Forelimb muscle (tissue), 1 donor: Measurements from ENCODE around the gene C2CD2. TPM values are rescaled to one million over a fixed set of nuclear protein-coding genes. Genes with fewer than 3 reads are reported as not detected.

Experiments
- DNase-seq: peaks from one replicate; pipeline ENCODE4 v3.0.0-alpha.2; 2013; ENCODE audit warnings: low read depth
- polyA plus RNA-seq: library from polyadenylated mRNA; unstranded; fragments of 120-200 nt; gene quantifications from one replicate; pipeline ENCODE4 v1.2.1, GENCODE V29; 2013; ENCODE audit not compliant: insufficient read length

C2CD2 gene
- polyA plus RNA-seq, 1 donor: 9.6 TPM

- DNase-seq: no peak
These were observed 86.5 kb downstream of the C2CD2 start for GRCh38 chr21:41867313-41867712.

DNA sequence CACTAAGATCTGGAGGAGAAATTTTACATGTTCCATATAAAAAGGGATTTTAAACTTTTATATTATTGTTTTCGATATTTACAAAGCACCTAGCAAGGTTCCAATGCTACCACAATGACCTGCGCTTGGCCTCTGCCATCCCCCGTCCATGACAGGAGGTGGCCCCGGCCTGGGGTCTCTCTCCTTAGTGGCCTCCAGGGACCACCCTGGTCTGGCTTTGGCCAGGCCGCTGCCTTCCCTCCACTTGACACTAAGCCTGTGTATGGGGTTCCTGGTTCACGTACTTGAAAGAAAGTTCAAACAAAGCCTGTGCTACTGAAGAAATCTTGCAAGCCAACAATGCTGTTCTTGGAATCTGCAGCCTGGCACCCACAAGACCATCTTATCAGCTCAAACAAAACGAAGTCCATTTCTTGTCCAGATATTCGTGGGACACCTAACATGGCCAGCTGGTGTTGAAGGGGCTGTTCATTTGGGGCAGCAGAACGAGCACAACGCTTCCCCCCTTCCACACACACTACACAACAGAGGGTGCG lies 87.5 kb downstream of the C2CD2 start:
- DNase-seq: no peak

- DNase-seq: no peak
These were observed 88.6 kb downstream of the C2CD2 start for GRCh38 chr21:41865002-41865777.

DNA sequence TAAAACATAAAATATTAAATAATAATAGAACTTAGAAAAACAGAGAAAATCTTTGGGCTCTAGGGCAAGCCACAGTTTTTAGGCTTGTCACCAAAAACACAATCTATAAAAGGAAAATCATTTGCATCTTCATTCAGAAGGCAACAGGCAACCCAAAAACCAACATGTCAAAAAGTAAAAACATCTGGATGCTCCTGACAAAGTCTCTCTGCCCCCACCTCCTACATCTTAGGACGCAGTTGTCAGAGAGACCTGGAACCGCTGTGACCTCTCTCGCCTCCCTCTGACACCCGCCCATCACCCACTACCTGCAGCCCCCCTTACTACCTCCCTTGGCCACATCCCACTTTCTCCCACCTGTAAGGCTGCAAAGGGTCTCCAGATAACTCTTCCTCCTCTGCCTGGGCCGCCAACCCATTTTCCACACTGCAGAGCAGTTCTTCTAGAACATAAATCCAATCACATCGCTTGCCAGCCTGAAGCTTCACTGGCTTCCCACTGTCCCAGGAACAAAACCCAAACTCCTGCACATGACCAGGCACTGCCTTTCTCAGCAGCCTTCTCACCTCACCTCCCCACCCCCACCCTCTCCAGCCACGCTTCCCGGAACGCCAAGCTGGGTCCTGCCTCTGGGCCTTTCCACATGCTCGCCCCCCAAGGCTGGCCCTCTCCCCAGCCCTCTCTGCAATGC lies 89.4 kb downstream of the C2CD2 start:
- DNase-seq: no peak

- no peak for DNase-seq
These were observed 90.4 kb downstream of the C2CD2 start for GRCh38 chr21:41863439-41863740.

DNA sequence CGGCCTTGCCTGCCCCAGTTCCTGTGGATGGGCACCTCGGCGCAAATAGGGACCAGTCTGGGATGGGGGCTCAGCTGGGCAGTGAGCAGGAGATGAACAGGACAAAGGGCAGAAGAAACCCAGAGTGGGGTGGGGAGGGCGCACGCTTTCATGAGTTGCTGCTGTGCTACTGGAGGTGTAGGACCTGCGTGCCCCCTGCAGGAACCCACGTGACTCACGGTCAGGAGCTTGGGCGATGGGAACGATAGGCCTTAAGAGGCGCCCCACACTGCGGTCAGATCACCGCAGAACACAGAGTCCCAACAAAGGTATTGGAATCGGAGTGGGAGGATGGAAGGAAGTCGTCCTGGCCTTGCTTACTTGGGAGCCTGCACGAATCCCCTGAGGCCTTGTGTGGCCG lies 91.8 kb downstream of the C2CD2 start:
- no peak for DNase-seq

DNA sequence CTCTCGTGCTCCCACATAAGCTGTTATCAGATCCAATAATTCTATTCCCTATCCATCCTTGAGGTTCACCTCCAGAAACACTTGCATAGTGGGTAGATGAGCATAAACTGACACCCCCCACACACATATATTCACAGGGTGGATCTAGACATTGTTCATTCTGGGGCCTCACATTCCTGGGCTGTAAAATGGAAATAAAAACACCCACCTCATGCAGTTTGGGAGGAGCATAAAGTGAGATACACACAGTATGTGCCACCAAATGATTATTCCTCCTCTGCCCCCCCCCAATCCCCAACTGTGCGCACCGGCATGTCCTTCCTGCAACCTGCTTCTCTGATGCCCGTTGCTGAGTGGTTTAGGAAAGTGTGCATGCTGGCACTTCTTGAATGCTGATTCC lies 92.6 kb downstream of the C2CD2 start:
- DNase-seq: no peak

DNA sequence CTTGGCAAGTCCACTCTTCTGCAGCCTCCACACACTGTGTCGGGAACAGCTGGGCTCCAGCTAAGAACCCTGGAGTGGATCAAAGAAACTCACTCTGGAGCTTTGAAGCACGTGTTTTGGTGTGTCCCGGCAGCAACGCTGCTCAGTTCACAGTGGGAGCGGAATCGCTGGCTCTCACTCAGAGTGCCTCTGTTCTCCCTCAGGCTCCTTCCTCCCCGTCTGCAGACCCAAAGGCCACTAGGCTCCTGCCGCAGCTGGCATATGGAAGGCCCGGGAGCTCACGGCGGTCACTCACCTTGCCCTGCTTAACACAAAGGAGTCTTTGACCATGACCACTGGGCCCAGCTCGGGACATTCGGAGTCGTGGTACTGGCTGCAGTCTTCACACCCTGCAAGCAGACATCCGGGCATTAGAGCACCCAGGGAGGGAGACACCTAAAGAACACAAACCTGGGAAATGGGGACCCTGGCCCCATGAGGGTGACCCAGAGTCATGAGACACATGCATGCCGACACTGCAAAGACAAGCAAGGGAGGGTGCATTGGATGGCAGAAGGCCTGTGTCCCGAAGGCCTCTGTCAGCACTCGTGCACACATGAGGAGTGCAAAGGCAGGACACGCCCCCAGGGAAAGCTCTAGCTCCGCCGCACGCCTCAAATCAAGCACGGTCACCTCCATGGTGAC lies 94.4 kb downstream of the C2CD2 start:
- no peak for DNase-seq

GRCh38 chr21:41858466-41859296 lies 95.1 kb downstream of the C2CD2 start:
- DNase-seq: no peak

GRCh38 chr21:41857771-41858300 lies 96.0 kb downstream of the C2CD2 start:
- DNase-seq: no peak

GRCh38 chr21:41856572-41856971 lies 97.2 kb downstream of the C2CD2 start:
- DNase-seq: no peak

DNA sequence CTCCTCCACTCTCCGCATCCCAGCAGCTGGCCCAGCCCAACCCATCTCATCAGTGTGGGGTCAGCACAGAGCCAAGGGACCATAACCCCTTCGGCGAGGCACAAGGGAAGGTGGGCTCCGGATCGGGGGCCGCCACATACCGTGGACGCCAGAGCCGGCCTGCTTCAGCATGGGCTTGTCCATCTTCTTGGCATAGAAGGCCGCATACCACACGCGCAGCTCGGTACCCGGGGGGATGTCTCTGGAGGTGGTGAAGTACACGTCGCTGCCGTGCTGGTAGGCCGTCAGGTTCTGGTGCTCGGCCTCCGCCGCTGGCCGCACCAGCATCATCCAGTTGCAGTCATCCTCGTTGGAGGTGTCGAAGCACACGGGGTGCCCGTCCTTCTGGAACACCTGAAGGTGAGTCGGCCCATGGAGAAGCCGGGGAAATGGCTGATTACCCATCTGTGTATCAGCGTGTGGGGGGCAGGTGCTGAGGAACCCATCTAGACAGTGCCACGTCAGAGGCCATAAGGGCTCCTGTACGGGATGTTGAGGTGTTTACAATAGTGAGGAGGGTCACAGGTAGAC lies 99.3 kb downstream of the C2CD2 start:
- no peak for DNase-seq

DNA sequence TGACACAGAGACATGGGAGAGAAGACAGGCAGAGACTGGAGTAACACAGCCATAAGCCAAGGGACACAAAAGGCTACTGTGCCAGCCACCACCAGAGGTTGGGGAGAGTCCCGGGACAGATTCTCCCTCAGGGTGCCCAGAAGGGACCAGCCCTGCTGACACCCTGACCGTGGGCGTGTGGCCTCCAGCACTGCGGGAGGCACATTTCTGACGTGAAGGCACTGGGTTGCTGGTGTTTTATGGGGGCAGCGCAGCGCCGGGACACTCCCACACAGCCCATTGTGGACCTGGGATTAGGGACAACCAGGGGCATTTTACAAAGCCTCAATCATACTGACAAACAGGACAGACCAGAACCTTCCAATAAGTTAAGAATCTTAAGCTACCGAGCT lies 100.9 kb downstream of the C2CD2 start:
- DNase-seq: no peak

DNA sequence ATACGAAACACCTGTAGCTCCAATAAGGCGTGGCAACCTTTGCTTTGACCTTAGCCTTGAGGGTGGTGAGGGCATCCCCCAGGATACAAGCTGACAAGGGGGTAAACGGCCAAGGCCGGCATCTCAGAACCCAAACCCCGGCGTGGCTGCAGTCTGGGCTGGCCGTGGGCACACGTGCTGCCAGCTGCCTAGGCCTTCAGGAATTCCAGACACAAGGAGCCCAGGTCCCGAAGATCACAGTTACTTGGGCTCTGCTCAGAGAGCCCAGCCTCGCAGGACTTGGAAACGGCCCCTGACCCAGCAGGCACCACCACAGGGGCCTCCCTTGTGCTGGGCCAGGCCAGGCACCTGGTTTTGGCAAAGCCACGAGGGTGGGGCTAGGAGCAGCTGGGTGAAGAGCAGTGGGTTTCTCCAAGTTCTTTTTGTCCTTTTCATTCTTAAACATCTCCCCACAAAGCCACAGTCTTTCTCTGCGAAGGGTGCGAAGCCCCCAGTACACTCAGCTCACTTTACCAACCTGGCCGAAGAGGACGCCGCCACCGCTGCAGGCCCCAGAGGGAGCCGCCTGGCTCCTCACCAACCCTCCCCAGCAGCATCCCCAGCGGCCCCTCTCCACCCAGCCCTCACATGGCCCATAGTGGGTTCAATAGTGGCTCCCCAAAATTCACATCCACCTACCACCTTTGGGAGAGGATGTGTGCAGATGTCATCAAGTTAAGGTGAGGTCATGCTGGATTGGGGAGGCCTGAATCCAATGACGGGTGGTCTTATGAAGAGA lies 101.5 kb downstream of the C2CD2 start:
- no peak for DNase-seq

- DNase-seq: no peak
These were observed 102.6 kb downstream of the C2CD2 start for GRCh38 chr21:41851090-41851790.

- no peak for DNase-seq
These were observed 103.7 kb downstream of the C2CD2 start for GRCh38 chr21:41850085-41850484.

DNA sequence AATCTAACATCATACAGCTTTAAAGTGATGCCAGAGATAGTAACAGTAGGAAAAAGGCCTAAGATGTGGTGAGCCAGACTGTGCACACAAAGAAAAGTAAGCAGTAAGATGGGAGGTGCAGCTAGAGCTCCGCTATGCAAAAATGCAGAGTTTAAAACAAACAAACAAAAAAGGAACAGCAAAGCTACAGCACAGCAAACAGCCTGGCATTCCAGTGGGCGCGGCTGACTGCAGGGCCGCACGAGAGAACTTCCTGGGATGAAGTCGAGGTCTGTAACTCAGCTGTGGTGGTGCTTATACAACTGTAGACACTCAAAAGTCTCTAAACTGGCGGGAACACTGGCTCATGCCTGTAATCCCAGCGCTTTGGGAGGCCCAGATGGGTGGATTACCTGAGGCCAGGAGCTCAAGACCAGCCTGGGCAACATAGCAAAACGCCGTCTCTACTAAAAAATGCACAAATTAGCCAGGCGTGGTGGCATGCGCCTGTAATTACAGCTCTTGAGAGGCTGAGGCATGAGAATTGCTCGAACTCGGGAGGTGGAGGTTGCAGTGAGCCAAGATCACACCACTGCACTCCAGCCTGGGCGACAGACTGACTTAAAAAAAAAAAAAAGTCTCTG lies 104.7 kb downstream of the C2CD2 start:
- no peak for DNase-seq

- DNase-seq: no peak
These were observed 105.3 kb downstream of the C2CD2 start for GRCh38 chr21:41848533-41848932.

- no peak for DNase-seq
These were observed 106.6 kb downstream of the C2CD2 start for GRCh38 chr21:41847066-41847804.
